HL-60 (cell line): ENCODE results near the gene GAK.

ENCODE experiments used
- DNase-seq, 2 experiments: peaks; one replicate each; pipeline ENCODE4 v3.0.0-alpha.2; 2010 to 2020; ENCODE audit warnings: low read depth in 1 of 2, low spot score in 1 of 2
- H3K27ac ChIP-seq: fragments of 250-450 bp; sonication (Bioruptor Pico); replicated peaks from 2 replicates; pipeline ENCODE4 v1.5.1; 2020; ENCODE audit warnings: mild to moderate bottlenecking, moderate library complexity
- H3K27me3 ChIP-seq: fragments of 250-450 bp; sonication (Bioruptor Pico); 2 replicates; pipeline ENCODE4 v1.5.1; 2021; ENCODE audit warnings: mild to moderate bottlenecking, moderate library complexity; ENCODE audit not compliant: insufficient read depth, poor library complexity, severe bottlenecking
- H3K4me3 ChIP-seq: replicated peaks from 2 replicates; pipeline ENCODE4 v1.5.1; 2011; ENCODE audit warnings: mild to moderate bottlenecking, control low read depth, low read length; ENCODE audit not compliant: insufficient read depth
- GABPA ChIP-seq: IDR thresholded peaks from 2 replicates; pipeline ENCODE4 v1.6.1; 2012; ENCODE audit warnings: low read depth
- POLR2AphosphoS5 ChIP-seq: IDR thresholded peaks from 2 replicates; pipeline ENCODE4 v1.6.1; 2012; ENCODE audit warnings: low read depth
- SPI1 ChIP-seq: IDR thresholded peaks from 2 replicates; pipeline ENCODE4 v1.6.1; 2012; ENCODE audit warnings: low read depth, mild to moderate bottlenecking, borderline replicate concordance
- TF ChIP-seq, protein P1 (sequence below): IDR thresholded peaks from 2 replicates; pipeline ENCODE4 v1.6.1; 2012; ENCODE audit warnings: low read depth; ENCODE audit not compliant: insufficient replicate concordance
- TF ChIP-seq, protein P2 (sequence below): IDR thresholded peaks from one replicate; pipeline ENCODE4 v1.5.1; 2011; ENCODE audit warnings: low read length, control low read depth, inconsistent platforms; ENCODE audit not compliant: insufficient read depth

Gene GAK

DNA sequence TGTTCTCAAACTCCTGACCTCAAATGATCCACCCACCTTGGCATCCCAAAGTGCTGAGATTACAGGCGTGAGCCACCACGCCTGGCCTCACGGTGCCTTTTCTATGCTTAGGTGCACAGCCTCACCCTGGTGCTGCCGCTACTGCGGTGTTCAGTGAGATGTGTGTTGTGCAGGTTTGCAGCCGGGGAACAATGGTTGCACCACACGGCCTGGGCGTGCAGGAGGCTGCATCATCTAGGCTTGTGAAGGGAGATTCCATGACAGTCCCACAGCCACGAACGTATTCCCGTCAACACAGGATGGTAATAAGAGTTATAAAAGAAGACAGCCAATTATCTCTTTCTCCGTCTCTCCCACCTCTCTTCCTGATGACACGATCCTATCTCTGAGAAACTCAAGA lies 128.2 kb downstream of the GAK start:
- no peak for TF ChIP-seq SPI1
- TF ChIP-seq POLR2AphosphoS5 = no peak
- TF ChIP-seq GABPA = no peak
- TF ChIP-seq, protein P1, sequence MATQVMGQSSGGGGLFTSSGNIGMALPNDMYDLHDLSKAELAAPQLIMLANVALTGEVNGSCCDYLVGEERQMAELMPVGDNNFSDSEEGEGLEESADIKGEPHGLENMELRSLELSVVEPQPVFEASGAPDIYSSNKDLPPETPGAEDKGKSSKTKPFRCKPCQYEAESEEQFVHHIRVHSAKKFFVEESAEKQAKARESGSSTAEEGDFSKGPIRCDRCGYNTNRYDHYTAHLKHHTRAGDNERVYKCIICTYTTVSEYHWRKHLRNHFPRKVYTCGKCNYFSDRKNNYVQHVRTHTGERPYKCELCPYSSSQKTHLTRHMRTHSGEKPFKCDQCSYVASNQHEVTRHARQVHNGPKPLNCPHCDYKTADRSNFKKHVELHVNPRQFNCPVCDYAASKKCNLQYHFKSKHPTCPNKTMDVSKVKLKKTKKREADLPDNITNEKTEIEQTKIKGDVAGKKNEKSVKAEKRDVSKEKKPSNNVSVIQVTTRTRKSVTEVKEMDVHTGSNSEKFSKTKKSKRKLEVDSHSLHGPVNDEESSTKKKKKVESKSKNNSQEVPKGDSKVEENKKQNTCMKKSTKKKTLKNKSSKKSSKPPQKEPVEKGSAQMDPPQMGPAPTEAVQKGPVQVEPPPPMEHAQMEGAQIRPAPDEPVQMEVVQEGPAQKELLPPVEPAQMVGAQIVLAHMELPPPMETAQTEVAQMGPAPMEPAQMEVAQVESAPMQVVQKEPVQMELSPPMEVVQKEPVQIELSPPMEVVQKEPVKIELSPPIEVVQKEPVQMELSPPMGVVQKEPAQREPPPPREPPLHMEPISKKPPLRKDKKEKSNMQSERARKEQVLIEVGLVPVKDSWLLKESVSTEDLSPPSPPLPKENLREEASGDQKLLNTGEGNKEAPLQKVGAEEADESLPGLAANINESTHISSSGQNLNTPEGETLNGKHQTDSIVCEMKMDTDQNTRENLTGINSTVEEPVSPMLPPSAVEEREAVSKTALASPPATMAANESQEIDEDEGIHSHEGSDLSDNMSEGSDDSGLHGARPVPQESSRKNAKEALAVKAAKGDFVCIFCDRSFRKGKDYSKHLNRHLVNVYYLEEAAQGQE = no peak
- TF ChIP-seq, protein P2, sequence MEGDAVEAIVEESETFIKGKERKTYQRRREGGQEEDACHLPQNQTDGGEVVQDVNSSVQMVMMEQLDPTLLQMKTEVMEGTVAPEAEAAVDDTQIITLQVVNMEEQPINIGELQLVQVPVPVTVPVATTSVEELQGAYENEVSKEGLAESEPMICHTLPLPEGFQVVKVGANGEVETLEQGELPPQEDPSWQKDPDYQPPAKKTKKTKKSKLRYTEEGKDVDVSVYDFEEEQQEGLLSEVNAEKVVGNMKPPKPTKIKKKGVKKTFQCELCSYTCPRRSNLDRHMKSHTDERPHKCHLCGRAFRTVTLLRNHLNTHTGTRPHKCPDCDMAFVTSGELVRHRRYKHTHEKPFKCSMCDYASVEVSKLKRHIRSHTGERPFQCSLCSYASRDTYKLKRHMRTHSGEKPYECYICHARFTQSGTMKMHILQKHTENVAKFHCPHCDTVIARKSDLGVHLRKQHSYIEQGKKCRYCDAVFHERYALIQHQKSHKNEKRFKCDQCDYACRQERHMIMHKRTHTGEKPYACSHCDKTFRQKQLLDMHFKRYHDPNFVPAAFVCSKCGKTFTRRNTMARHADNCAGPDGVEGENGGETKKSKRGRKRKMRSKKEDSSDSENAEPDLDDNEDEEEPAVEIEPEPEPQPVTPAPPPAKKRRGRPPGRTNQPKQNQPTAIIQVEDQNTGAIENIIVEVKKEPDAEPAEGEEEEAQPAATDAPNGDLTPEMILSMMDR = no peak
- no peak for DNase-seq
- Histone ChIP-seq H3K27ac (no peak overlapping the region), H3K27me3 (no peaks in the 10 kb centered on the region), H3K4me3 (no peak overlapping the region)

DNA sequence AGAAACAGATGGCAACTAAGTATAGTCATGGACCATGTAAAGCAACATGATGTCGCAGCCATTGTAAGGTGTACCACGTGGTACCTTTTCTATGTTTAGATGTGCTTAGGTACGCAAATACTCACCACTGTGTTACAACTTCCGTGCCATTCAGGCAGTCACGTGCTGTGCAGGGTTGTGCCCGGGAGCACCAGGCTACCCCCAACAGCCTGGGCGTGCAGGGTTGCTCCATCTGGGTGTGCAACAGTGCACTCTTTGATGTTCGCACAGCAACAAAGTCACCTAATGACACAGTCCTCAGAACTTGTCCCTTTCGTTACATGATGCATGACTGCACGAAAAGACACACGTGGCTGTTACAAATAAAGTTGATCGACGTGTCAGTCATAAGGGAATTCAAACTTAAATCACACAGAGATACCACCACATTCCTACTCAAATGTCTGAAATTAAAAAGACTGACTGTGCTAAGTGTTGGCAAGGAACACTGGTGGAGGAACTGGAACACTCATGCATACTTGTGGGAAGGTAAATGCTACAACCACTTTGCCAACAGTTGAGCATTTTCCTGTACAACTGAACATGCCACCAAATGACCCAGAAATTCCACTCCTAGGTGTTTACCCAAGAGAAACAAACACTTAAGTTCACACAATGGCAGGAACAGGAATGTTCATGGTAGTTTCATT lies 130.5 kb downstream of the GAK start:
- DNase-seq = no peak
- TF ChIP-seq POLR2AphosphoS5 (no peak), GABPA (no peak), SPI1 (no peak)
- no peak overlapping the region for H3K27ac ChIP-seq

More for the DNA sequence above, 130.5 kb downstream of the GAK start:
- no peak overlapping the region for H3K4me3 ChIP-seq
- no peaks in the 10 kb centered on the region for H3K27me3 ChIP-seq
